A673 (cell line): ENCODE results near the gene STARD9. TPM values are rescaled to one million over a fixed set of nuclear protein-coding genes. Genes with fewer than 3 reads are reported as not detected.

Experiments used
- total RNA-seq: library from RNA; stranded (reverse); gene quantifications from 2 replicates; pipeline ENCODE4 v1.2.3, GENCODE V29; 2021

STARD9 gene
- total RNA-seq, 1 experiment from 2014 or later: 12.0 TPM

Other genes with a start within 250 kb of the STARD9 start
- 0.54 and 0.55 TPM in 2 replicates for gene CAPN3, start 216.1 kb upstream of the STARD9 start, total RNA-seq
- 98.1 and 102 TPM in 2 replicates for gene ZNF106, start 84.5 kb upstream of the STARD9 start, total RNA-seq
- gene SNAP23, start 80.0 kb upstream of the STARD9 start, total RNA-seq: 112 and 124 TPM in 2 replicates
- 28.7 and 32.7 TPM in 2 replicates for gene LRRC57, start 26.8 kb upstream of the STARD9 start, total RNA-seq
- gene HAUS2, start 26.8 kb upstream of the STARD9 start, total RNA-seq: 39.5 and 44.1 TPM in 2 replicates
- 26.9 and 29.5 TPM in 2 replicates for gene CDAN1, start 161.5 kb downstream of the STARD9 start, total RNA-seq